HUES6 (cell line): Measurements from ENCODE around the gene CUL4B.
A peak's percentile ranks its signal among the peaks of the same experiment; 100 is the strongest.

Experiments used
- H3K27ac ChIP-seq: 2 replicates; pipeline ENCODE4 v1.7.0; 2013; ENCODE audit warnings: low read depth, mild to moderate bottlenecking, low read length, inconsistent platforms
- H3K27me3 ChIP-seq: 2 replicates; pipeline ENCODE4 v1.6.1; 2013; ENCODE audit warnings: low read length; ENCODE audit not compliant: control insufficient read depth, insufficient read depth
- H3K36me3 ChIP-seq: 2 replicates; pipeline ENCODE4 v1.6.1; 2013; ENCODE audit warnings: low read length; ENCODE audit not compliant: control insufficient read depth, insufficient read depth
- H3K4me1 ChIP-seq: 2 replicates; pipeline ENCODE4 v1.6.1; 2013; ENCODE audit warnings: low read length; ENCODE audit not compliant: control insufficient read depth, insufficient read depth
- H3K4me3 ChIP-seq: 2 replicates; pipeline ENCODE4 v1.5.1; 2013; ENCODE audit warnings: low read depth, low read length
- H3K9ac ChIP-seq: one replicate; pipeline ENCODE4 v1.6.1; 2013; ENCODE audit warnings: mild to moderate bottlenecking, low read length
- H3K9me3 ChIP-seq: 2 replicates; pipeline ENCODE4 v1.6.1; 2013; ENCODE audit warnings: low read depth, low read length; ENCODE audit not compliant: control insufficient read depth, insufficient read depth

The CUL4B gene

GRCh38 chrX:120564925-120565324 is 4.2 kb upstream of the CUL4B start:
- Histone ChIP-seq H3K27ac (no peak overlapping the region), H3K36me3 (no peaks in the 10 kb centered on the region), H3K9me3 (no peaks in the 10 kb centered on the region), H3K4me1 (peaks cover 9% of the 10 kb centered on the region), H3K27me3 (no peaks in the 10 kb centered on the region), H3K9ac (no peak overlapping the region), H3K4me3 (no peak overlapping the region)

- no peaks in the 10 kb centered on the region for H3K27me3 ChIP-seq
- H3K9me3 ChIP-seq: no peaks in the 10 kb centered on the region
- H3K4me3 ChIP-seq: peak overlapping the region; percentile 70
- peaks cover 3% of the 10 kb centered on the region for H3K36me3 ChIP-seq
- peaks cover 15% of the 10 kb centered on the region for H3K4me1 ChIP-seq
- no peak overlapping the region for H3K27ac ChIP-seq
- no peak overlapping the region for H3K9ac ChIP-seq
Measured at GRCh38 chrX:120562569-120562926, 1.8 kb upstream of the CUL4B start.

GRCh38 chrX:120561634-120562568 is 1.1 kb upstream of the CUL4B start:
- no peaks in the 10 kb centered on the region for H3K9me3 ChIP-seq
- H3K27me3 ChIP-seq: no peaks in the 10 kb centered on the region
- peaks cover 15% of the 10 kb centered on the region for H3K4me1 ChIP-seq
- peak overlapping the region; percentile 81 for H3K9ac ChIP-seq
- H3K36me3 ChIP-seq: peaks cover 9% of the 10 kb centered on the region
- H3K4me3 ChIP-seq: peak overlapping the region; percentile 70
- peak overlapping the region; percentile 24 for H3K27ac ChIP-seq

GRCh38 chrX:120560405-120560841 is 339 bp downstream of the CUL4B start:
- H3K27me3 ChIP-seq: no peaks in the 10 kb centered on the region
- peak overlapping the region; percentile 98 for H3K27ac ChIP-seq

GRCh38 chrX:120559804-120560203 is 958 bp downstream of the CUL4B start:
- Histone ChIP-seq H3K36me3 (peaks cover 26% of the 10 kb centered on the region), H3K9me3 (no peaks in the 10 kb centered on the region), H3K4me3 (peak overlapping the region; percentile 88), H3K27me3 (no peaks in the 10 kb centered on the region), H3K9ac (peak overlapping the region; percentile 92), H3K27ac (peak overlapping the region; percentile 98; the same call in 1 of the 2 replicates), H3K4me1 (peaks cover 15% of the 10 kb centered on the region)

More at GRCh38 chrX:120560405-120560841, 339 bp downstream of the CUL4B start:
- Histone ChIP-seq H3K4me1 (peaks cover 15% of the 10 kb centered on the region), H3K9me3 (no peaks in the 10 kb centered on the region), H3K9ac (peak overlapping the region; percentile 92), H3K36me3 (peaks cover 23% of the 10 kb centered on the region), H3K4me3 (peak overlapping the region; percentile 88)

GRCh38 chrX:120556251-120556650 is 4.5 kb downstream of the CUL4B start:
- H3K4me3 ChIP-seq: no peak overlapping the region
- no peaks in the 10 kb centered on the region for H3K9me3 ChIP-seq
- no peak overlapping the region for H3K27ac ChIP-seq
- H3K36me3 ChIP-seq: peaks cover 45% of the 10 kb centered on the region
- H3K27me3 ChIP-seq: no peaks in the 10 kb centered on the region
- peaks cover 6% of the 10 kb centered on the region; the same call in 1 of the 2 replicates for H3K4me1 ChIP-seq
- H3K9ac ChIP-seq: no peak overlapping the region

- Histone ChIP-seq H3K36me3 (peaks cover 48% of the 10 kb centered on the region), H3K27ac (no peak overlapping the region), H3K9ac (no peak overlapping the region), H3K9me3 (no peaks in the 10 kb centered on the region), H3K4me1 (peaks cover 3% of the 10 kb centered on the region; the same call in 1 of the 2 replicates), H3K27me3 (no peaks in the 10 kb centered on the region; the same call in 1 of the 2 replicates), H3K4me3 (no peak overlapping the region)
Measured at GRCh38 chrX:120549483-120550452, 11.0 kb downstream of the CUL4B start.

GRCh38 chrX:120536061-120536460 is 24.7 kb downstream of the CUL4B start:
- Histone ChIP-seq H3K9me3 (no peaks in the 10 kb centered on the region), H3K36me3 (peaks cover 96% of the 10 kb centered on the region), H3K27ac (no peak overlapping the region), H3K4me3 (no peak overlapping the region), H3K27me3 (no peaks in the 10 kb centered on the region), H3K9ac (no peak overlapping the region), H3K4me1 (no peaks in the 10 kb centered on the region)

GRCh38 chrX:120534413-120535205 is 26.2 kb downstream of the CUL4B start:
- no peak overlapping the region for H3K27ac ChIP-seq
- H3K9me3 ChIP-seq: no peaks in the 10 kb centered on the region
- no peaks in the 10 kb centered on the region for H3K4me1 ChIP-seq
- no peak overlapping the region for H3K9ac ChIP-seq
- H3K4me3 ChIP-seq: no peak overlapping the region
- H3K27me3 ChIP-seq: no peaks in the 10 kb centered on the region
- H3K36me3 ChIP-seq: peaks cover 95% of the 10 kb centered on the region

- Histone ChIP-seq H3K36me3 (peaks cover 11% of the 10 kb centered on the region), H3K27me3 (no peaks in the 10 kb centered on the region), H3K4me1 (no peaks in the 10 kb centered on the region), H3K9me3 (no peaks in the 10 kb centered on the region), H3K27ac (no peak overlapping the region), H3K9ac (no peak overlapping the region), H3K4me3 (no peak overlapping the region)
Measured at GRCh38 chrX:120522820-120523219, 37.9 kb downstream of the CUL4B start.
